Glutamatergic neuron (in vitro differentiated cells): Measurements from ENCODE around the gene ADM. TPM values are rescaled to one million over a fixed set of nuclear protein-coding genes. Genes with fewer than 3 reads are reported as not detected.

Experiments used
- DNase-seq: peaks from one replicate; pipeline ENCODE4 v3.0.0; 2022
- H3K27ac Mint-ChIP-seq: one replicate; pipeline ENCODE4 v1.8.0; 2020; ENCODE audit warnings: mild to moderate bottlenecking, mixed read lengths, inconsistent platforms; ENCODE audit not compliant: unreplicated experiment
- H3K27me3 Mint-ChIP-seq: one replicate; pipeline ENCODE4 v1.8.0; 2020; ENCODE audit warnings: mild to moderate bottlenecking, moderate library complexity, mixed read lengths, inconsistent platforms; ENCODE audit not compliant: unreplicated experiment
- H3K36me3 Mint-ChIP-seq: one replicate; pipeline ENCODE4 v1.8.0; 2020; ENCODE audit warnings: mild to moderate bottlenecking, mixed read lengths, inconsistent platforms; ENCODE audit not compliant: unreplicated experiment
- H3K4me1 Mint-ChIP-seq: one replicate; pipeline ENCODE4 v1.8.0; 2020; ENCODE audit warnings: mild to moderate bottlenecking, low read depth, mixed read lengths, inconsistent platforms; ENCODE audit not compliant: unreplicated experiment
- H3K4me3 Mint-ChIP-seq: one replicate; pipeline ENCODE4 v1.8.0; 2020; ENCODE audit warnings: mild to moderate bottlenecking, mixed read lengths, inconsistent platforms; ENCODE audit not compliant: unreplicated experiment
- H3K9me3 Mint-ChIP-seq: one replicate; pipeline ENCODE4 v1.8.0; 2020; ENCODE audit warnings: mild to moderate bottlenecking, moderate library complexity, mixed read lengths, inconsistent platforms; ENCODE audit not compliant: unreplicated experiment
- total RNA-seq: library from RNA; stranded (reverse); fragmentation: NEBNext Ultra II Directional; extraction: Animal tissue kit (Norgen Biotek cat#: 25700); gene quantifications from one replicate; pipeline ENCODE4 v1.2.1, GENCODE V29; 2021; ENCODE audit not compliant: unreplicated experiment
- TF ChIP-seq, protein P1 (sequence below): fragments of 200-600 bp; sonication (generic); IDR thresholded peaks from one replicate; pipeline ENCODE4 v1.5.0; 2021; ENCODE audit not compliant: partially characterized antibody, unreplicated experiment

Gene ADM
- total RNA-seq, 1 donor from 2014 or later: 0.22 TPM

GRCh38 chr11:10329935-10330334 lies 25.1 kb downstream of the ADM start:
- DNase-seq: no peak
- no peaks in the 10 kb centered on the region for H3K4me1 Mint-ChIP-seq

DNA sequence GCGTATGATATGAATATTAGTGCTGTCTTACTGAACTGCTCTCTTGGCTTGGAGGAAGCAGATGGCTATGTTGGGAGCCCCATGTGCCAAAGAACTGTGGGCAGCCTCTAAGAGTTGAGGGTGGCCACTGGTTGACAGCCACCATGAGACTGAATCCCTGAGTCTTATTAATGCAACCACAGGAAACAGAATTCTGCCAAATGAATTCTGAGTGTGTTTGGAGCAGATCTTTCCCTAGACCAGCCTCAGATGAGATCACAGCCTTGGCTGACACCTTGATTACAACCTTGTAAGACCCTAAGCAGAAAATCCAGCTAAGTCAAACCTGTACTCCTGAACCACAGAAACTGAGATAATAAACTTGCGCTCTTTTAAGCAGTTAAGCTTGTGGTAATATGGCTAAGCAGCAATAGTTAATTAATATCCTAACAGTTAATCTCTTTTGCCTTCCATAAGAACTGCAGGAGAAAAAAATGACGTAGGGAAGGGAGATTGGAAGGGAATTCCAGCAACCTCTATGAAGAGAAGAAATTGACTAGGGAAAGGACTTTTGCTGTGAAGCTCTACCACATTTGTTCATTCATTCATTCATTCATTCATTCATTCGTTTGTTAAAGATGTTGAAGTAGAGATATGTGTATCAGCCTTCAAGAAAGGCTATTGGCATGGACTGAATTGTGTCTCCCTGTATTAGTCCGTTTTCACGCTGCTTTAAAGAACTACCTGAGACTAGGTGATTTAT lies 26.8 kb downstream of the ADM start:
- no peak overlapping the region for H3K27ac Mint-ChIP-seq
- H3K4me3 Mint-ChIP-seq: no peak overlapping the region
- no peaks in the 10 kb centered on the region for H3K4me1 Mint-ChIP-seq
- no peaks in the 10 kb centered on the region for H3K27me3 Mint-ChIP-seq
- DNase-seq: no peak
- TF ChIP-seq, protein P1, sequence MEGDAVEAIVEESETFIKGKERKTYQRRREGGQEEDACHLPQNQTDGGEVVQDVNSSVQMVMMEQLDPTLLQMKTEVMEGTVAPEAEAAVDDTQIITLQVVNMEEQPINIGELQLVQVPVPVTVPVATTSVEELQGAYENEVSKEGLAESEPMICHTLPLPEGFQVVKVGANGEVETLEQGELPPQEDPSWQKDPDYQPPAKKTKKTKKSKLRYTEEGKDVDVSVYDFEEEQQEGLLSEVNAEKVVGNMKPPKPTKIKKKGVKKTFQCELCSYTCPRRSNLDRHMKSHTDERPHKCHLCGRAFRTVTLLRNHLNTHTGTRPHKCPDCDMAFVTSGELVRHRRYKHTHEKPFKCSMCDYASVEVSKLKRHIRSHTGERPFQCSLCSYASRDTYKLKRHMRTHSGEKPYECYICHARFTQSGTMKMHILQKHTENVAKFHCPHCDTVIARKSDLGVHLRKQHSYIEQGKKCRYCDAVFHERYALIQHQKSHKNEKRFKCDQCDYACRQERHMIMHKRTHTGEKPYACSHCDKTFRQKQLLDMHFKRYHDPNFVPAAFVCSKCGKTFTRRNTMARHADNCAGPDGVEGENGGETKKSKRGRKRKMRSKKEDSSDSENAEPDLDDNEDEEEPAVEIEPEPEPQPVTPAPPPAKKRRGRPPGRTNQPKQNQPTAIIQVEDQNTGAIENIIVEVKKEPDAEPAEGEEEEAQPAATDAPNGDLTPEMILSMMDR: no peak
- H3K36me3 Mint-ChIP-seq: no peaks in the 10 kb centered on the region
- H3K9me3 Mint-ChIP-seq: no peaks in the 10 kb centered on the region

More at GRCh38 chr11:10329935-10330334, 25.1 kb downstream of the ADM start:
- H3K9me3 Mint-ChIP-seq: no peaks in the 10 kb centered on the region
- no peak overlapping the region for H3K27ac Mint-ChIP-seq
- no peaks in the 10 kb centered on the region for H3K36me3 Mint-ChIP-seq
- TF ChIP-seq, protein P1: no peak
- no peak overlapping the region for H3K4me3 Mint-ChIP-seq
- H3K27me3 Mint-ChIP-seq: no peaks in the 10 kb centered on the region

DNA sequence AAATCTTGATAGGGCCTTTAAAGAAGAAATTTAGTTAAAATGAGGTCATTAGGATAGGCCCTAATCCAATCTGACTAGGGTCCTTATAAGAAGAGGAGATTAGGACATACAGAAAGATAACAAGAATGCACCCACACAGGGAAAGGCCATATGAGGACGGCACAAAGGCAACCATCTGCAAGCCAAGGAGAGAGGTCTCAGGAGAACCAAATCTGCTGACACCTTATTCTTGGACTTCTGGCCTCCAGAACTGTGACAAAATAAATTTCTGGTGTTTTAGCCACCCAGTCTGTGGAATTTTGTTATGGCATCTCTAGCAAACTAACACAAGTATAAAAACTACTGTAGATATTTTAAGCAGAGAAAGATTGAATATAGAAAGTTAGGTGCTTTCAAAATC lies 28.6 kb downstream of the ADM start:
- TF ChIP-seq, protein P1: no peak
- Mint-ChIP-seq H3K9me3 (no peaks in the 10 kb centered on the region), H3K36me3 (no peaks in the 10 kb centered on the region), H3K4me1 (no peaks in the 10 kb centered on the region), H3K4me3 (no peak overlapping the region), H3K27ac (no peak overlapping the region), H3K27me3 (no peaks in the 10 kb centered on the region)
- DNase-seq: no peak

DNA sequence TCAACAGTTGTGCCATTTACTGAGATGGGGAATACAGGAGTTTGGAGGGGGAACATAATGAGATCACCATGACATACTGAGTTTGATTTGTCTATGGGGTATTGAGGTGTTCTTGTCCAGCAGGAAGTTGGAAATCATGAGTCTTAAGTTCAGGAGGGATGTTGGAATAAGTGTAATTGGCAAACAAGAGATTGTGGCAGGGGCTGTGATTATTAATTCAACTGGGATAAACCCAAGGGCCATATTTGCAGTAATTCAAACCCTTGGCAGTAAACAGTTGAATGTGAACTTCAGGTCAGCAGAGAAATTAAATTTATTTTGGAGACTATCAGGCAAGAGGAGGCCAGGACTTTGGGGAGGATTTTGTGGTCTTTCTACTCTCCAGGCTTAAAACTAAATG lies 33.4 kb downstream of the ADM start:
- H3K4me3 Mint-ChIP-seq: no peak overlapping the region

More for the DNA sequence above, 33.4 kb downstream of the ADM start:
- H3K4me1 Mint-ChIP-seq: no peaks in the 10 kb centered on the region
- TF ChIP-seq, protein P1: no peak
- no peaks in the 10 kb centered on the region for H3K27me3 Mint-ChIP-seq
- no peaks in the 10 kb centered on the region for H3K9me3 Mint-ChIP-seq
- no peak overlapping the region for H3K27ac Mint-ChIP-seq
- DNase-seq: no peak
- H3K36me3 Mint-ChIP-seq: no peaks in the 10 kb centered on the region
